Vagina (tissue), 2 donors: ENCODE data around the gene ACAA1. TPM values are rescaled to one million over a fixed set of nuclear protein-coding genes. Genes with fewer than 3 reads are reported as not detected.

Source experiments
- DNase-seq, 2 donors: peaks; one replicate each; pipeline ENCODE4 v3.0.0-alpha.2; 2017; ENCODE audit errors: extremely low spot score in 2 of 2
- H3K27ac ChIP-seq: fragments of 200-600 bp; sonication (generic); one replicate; pipeline ENCODE4 v1.5.1; 2019
- H3K27me3 ChIP-seq: fragments of 200-600 bp; sonication (generic); one replicate; pipeline ENCODE4 v1.5.1; 2019
- H3K36me3 ChIP-seq, 2 donors: fragments of 200-600 bp; sonication (generic); one replicate each; pipeline ENCODE4 v1.5.1; 2017 to 2019
- H3K4me1 ChIP-seq: fragments of 200-600 bp; sonication (generic); one replicate; pipeline ENCODE4 v1.5.1; 2019
- H3K4me3 ChIP-seq, 2 donors: fragments of 200-600 bp; sonication (generic); 1 replicate in 1 of 2; 2 replicates in 1 of 2; pipeline ENCODE4 v1.5.1; 2016 to 2019
- H3K9me3 ChIP-seq: fragments of 200-600 bp; sonication (generic); one replicate; pipeline ENCODE4 v1.5.1; 2019
- CTCF ChIP-seq, 3 experiments: fragments of 450-650 bp in 2 of 3; fragments of 200-600 bp in 1 of 3; sonication (generic) in 1 of 3; IDR thresholded peaks; one replicate each; pipeline ENCODE4 v1.5.1; 2017 to 2019; ENCODE audit warnings: antibody characterized with exemption in 3 of 3, mild to moderate bottlenecking in 2 of 3, moderate library complexity in 2 of 3
- POLR2A ChIP-seq, 2 donors: fragments of 450-650 bp; IDR thresholded peaks; one replicate each; pipeline ENCODE4 v1.6.1; 2017; ENCODE audit warnings: antibody characterized with exemption in 2 of 2, mild to moderate bottlenecking in 2 of 2, moderate library complexity in 2 of 2
- POLR2AphosphoS5 ChIP-seq, 2 donors: sonication (generic); formaldehyde crosslinking; IDR thresholded peaks; one replicate each; pipeline ENCODE4 v1.9.0; 2017; ENCODE audit warnings: antibody characterized with exemption in 2 of 2, mild to moderate bottlenecking in 2 of 2, low read depth in 1 of 2; ENCODE audit not compliant: insufficient read depth in 1 of 2
- intact Hi-C: fragments of 100-400 bp; cut with DNase I; formaldehyde crosslinking; loops from one replicate; pipeline ENCODE4 v1.15.1; 2023
- total RNA-seq: library from RNA; depleted of rRNA; stranded (reverse); fragments of >200 nt; gene quantifications from one replicate; pipeline ENCODE4 v1.2.3, GENCODE V29; 2016

ACAA1 gene
- total RNA-seq, 1 donor from 2014 or later = 53.0 TPM

GRCh38 chr3:38131621-38132369 lies 5.1 kb downstream of the ACAA1 start:
- DNase-seq = no peak
- Histone ChIP-seq H3K27ac (no peak overlapping the region), H3K4me3 (no peak overlapping the region), H3K36me3 (peaks cover 0 to 62% of the 10 kb centered on the region in 2 donors), H3K4me1 (peaks cover 34% of the 10 kb centered on the region), H3K9me3 (no peaks in the 10 kb centered on the region), H3K27me3 (no peaks in the 10 kb centered on the region)
- TF ChIP-seq POLR2A (IDR thresholded peaks at IDR 0.05) (no peak), POLR2AphosphoS5 (IDR thresholded peaks at IDR 0.05; ENCODE audit: insufficient read depth in 1 of 2, low read depth in 1 of 2) (no peak), CTCF (IDR thresholded peaks at IDR 0.05) (no peak)
- intact Hi-C loops = loop anchor here (10.0 kb wide), 2 partner anchors 213 to 323 kb away; partner anchors contain the start of genes ACVR2B and XYLB

GRCh38 chr3:38130631-38131065 lies 6.3 kb downstream of the ACAA1 start:
- Histone ChIP-seq H3K27ac (no peak overlapping the region), H3K4me1 (peaks cover 28% of the 10 kb centered on the region), H3K4me3 (no peak overlapping the region), H3K36me3 (peaks cover 0 to 74% of the 10 kb centered on the region in 2 donors), H3K9me3 (no peaks in the 10 kb centered on the region), H3K27me3 (no peaks in the 10 kb centered on the region)
- TF ChIP-seq POLR2AphosphoS5 (IDR thresholded peaks at IDR 0.05; ENCODE audit: insufficient read depth in 1 of 2, low read depth in 1 of 2) (no peak), POLR2A (IDR thresholded peaks at IDR 0.05) (no peak), CTCF (IDR thresholded peaks at IDR 0.05) (no peak)
- intact Hi-C loops = loop anchor here (10.0 kb wide), 2 partner anchors 214 to 324 kb away; partner anchors contain the start of genes ACVR2B and XYLB
- no peak for DNase-seq

- H3K9me3 ChIP-seq = no peaks in the 10 kb centered on the region
- TF ChIP-seq POLR2A (IDR thresholded peaks at IDR 0.05) (no peak), CTCF (IDR thresholded peaks at IDR 0.05) (no peak), POLR2AphosphoS5 (IDR thresholded peaks at IDR 0.05; ENCODE audit: insufficient read depth in 1 of 2, low read depth in 1 of 2) (no peak)
- peaks cover 12% of the 10 kb centered on the region for H3K4me1 ChIP-seq
- H3K4me3 ChIP-seq = no peak overlapping the region
- no peak overlapping the region for H3K27ac ChIP-seq
- no peak for DNase-seq
- peaks cover 0 to 87% of the 10 kb centered on the region in 2 donors for H3K36me3 ChIP-seq
- H3K27me3 ChIP-seq = no peaks in the 10 kb centered on the region
- intact Hi-C loops = no loop called here
These were observed 7.9 kb downstream of the ACAA1 start for GRCh38 chr3:38129058-38129457.

- Histone ChIP-seq H3K4me1 (peaks cover 4% of the 10 kb centered on the region), H3K36me3 (peaks cover 0 to 88% of the 10 kb centered on the region in 2 donors), H3K9me3 (no peaks in the 10 kb centered on the region), H3K27me3 (no peaks in the 10 kb centered on the region), H3K4me3 (no peak overlapping the region), H3K27ac (no peak overlapping the region)
- intact Hi-C loops = no loop called here
- peak in 1 of 2 donors; percentile 40 for DNase-seq
- no peak for TF ChIP-seq POLR2A (IDR thresholded peaks at IDR 0.05)
- no peak for TF ChIP-seq POLR2AphosphoS5 (IDR thresholded peaks at IDR 0.05; ENCODE audit: insufficient read depth in 1 of 2, low read depth in 1 of 2)
- no peak for TF ChIP-seq CTCF (IDR thresholded peaks at IDR 0.05)
These were observed 8.6 kb downstream of the ACAA1 start for GRCh38 chr3:38128303-38128655.
